Cardiac fibroblast (primary cell): ENCODE data around the gene SLC25A33.
"Not testable (repeated sequence)": the region's sequence is repeated elsewhere in the genome, so short reads cannot be mapped to it uniquely, and the experiment has no call there.

Source experiments
- DNase-seq, 2 donors: peaks; one replicate each; pipeline versions ENCODE4 v3.0.0 to v3.0.0-alpha.2; 2010; ENCODE audit warnings: low read depth in 2 of 2
- H3K4me3 ChIP-seq, 2 donors: replicated peaks in 1 of 2; 1 replicate in 1 of 2; 2 replicates in 1 of 2; pipeline ENCODE4 v1.5.1; 2011; ENCODE audit warnings: low read depth in 2 of 2, low read length in 2 of 2, mild to moderate bottlenecking in 2 of 2, moderate library complexity in 1 of 2
- CTCF ChIP-seq: IDR thresholded peaks from one replicate; pipeline ENCODE4 v1.5.1; 2011; ENCODE audit warnings: low read depth, mild to moderate bottlenecking, low read length, inconsistent platforms

The SLC25A33 gene

DNA sequence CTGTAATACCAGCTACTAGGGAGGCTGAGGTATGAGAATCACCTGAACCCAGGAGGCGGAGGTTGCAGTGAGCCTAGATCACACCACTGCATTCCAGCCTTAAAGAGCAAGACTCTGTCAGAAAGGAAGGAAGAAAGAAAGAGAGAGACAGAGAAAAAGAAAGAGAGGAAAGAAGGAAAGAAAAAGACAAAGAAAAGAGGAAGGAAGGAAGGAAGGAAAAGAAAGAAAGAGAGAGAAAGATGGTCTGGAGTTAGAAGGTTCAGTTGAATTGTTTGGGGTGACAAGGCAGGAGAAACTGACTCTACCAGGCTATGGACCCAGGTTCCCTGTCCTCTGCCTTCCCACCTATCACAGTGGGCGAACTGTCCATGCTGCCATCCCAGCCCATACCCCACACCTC lies 84.8 kb downstream of the SLC25A33 start:
- no peak for DNase-seq
- no peak for TF ChIP-seq CTCF
- no peak overlapping the region for H3K4me3 ChIP-seq

- H3K4me3 ChIP-seq, DNase-seq: not testable (repeated sequence)
Observed at GRCh38 chr1:9625030-9625429, 85.8 kb downstream of the SLC25A33 start.

GRCh38 chr1:9626201-9626608 lies 86.9 kb downstream of the SLC25A33 start:
- no peak overlapping the region for H3K4me3 ChIP-seq
- no peak for TF ChIP-seq CTCF
- no peak for DNase-seq

GRCh38 chr1:9628541-9629444 lies 89.5 kb downstream of the SLC25A33 start:
- TF ChIP-seq CTCF = no peak
- no peak overlapping the region for H3K4me3 ChIP-seq
- no peak for DNase-seq

DNA sequence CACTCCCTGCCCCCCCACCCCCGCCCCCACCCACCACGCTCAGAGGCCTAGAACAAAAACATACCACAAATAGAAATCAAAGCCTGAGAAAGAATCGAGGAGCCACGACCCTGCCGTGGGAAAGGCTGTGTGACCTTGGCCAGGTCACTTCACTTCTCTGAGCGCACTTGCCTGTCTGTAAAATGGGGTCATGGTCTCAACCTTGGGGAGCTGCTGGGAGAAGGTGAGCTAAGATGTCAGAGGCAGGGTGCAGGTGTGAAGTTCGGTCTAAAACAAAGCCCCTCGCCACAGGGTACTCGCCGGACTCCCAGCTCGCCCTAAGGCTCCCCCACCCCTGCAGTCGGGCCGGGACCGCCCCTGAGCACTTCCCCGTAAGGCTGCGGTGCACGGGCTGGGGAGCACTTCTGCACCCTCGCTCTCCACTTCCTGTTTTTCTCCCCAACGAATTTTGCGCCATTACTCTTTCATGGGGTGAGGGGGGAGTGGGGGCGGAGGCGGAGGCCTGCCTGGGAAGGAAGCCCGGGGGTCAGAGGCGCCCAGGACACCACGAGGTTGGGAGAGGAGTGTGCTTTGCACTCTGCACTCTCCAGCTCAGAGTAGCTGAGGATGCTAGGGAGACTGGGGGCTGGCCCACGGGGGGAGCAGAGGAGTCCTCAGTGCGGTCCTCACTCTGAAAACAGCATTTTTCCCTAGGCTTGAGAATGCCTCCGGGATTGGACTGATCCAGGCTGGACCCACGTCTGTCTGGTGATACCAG lies 90.4 kb downstream of the SLC25A33 start:
- no peak overlapping the region for H3K4me3 ChIP-seq
- DNase-seq = no peak
- TF ChIP-seq CTCF = no peak

DNA sequence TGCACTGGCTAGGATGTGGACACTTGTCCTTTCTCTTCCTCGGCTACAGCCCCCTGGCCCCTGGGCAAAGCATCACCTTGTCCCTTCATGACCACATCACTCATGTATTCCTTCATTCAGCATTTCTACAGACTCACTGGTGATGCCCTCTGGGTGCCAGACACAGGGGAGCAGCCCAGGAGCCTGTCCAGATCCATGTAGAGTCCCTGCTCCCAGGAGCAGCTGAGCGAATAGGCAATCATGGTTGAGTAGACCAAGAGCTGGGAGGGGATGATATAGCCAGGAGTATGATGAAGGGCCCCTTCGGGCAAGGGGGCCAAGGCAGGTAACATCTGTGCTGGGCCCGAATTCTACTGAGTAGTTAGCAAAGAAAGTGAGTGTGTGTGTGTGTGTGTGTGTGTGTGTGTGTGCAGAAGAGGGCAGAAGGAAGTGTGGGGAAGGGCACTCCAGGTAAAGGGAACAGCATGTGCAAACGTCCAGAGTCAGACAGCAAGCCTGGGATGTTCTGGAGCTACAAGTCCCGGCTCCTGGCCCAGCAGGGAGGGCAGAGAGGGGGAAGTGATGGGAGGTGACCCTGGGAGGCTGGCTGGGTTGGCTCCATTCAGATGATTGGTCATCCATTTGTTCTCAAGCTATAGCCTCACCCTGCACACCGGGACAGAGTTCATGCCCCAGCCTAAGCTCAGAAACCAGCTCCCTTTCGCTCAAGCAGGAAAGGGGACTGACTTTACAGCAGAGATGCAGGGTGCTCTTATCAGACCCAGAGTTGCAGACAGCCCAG lies 91.3 kb downstream of the SLC25A33 start:
- H3K4me3 ChIP-seq = no peak overlapping the region
- no peak for DNase-seq
- no peak for TF ChIP-seq CTCF

GRCh38 chr1:9631613-9632012 lies 92.3 kb downstream of the SLC25A33 start:
- TF ChIP-seq CTCF = no peak
- DNase-seq = no peak
- H3K4me3 ChIP-seq = no peak overlapping the region
